T-cell (primary cell): ENCODE measurements around the gene INPP5A. TPM values are rescaled to one million over a fixed set of nuclear protein-coding genes. Genes with fewer than 3 reads are reported as not detected.

ENCODE experiments used
- ATAC-seq, 4 experiments: fragments of 200-7000 bp in 3 of 4; fragments of 150-1000 bp in 1 of 4; cut with Tn5 transposase; replicated peaks in 1 of 4; 1 replicate in 3 of 4; 2 replicates in 1 of 4; pipeline ENCODE4 v1.10.0; 2021; ENCODE audit warnings: moderate library complexity in 3 of 4, mild to moderate bottlenecking in 2 of 4, moderate number of reproducible peaks in 1 of 4
- CTCF ChIA-PET, 2 donors: fragments of 300-600 bp; sonication (Branson Sonifier 250); formaldehyde crosslinking; loops; one replicate each; lab custom pipeline; 2022; ENCODE audit warnings: antibody characterized with exemption in 2 of 2; lab: Charles Lee
- POLR2A ChIA-PET, 2 donors: fragments of 300-600 bp; sonication (Branson Sonifier 250); formaldehyde crosslinking; loops; one replicate each; lab custom pipeline; 2022; ENCODE audit warnings: antibody characterized with exemption in 2 of 2; lab: Charles Lee
- DNase-seq, 35 experiments: peaks; one replicate each; pipeline versions ENCODE4 v3.0.0 to v3.0.0-alpha.2; 2013 to 2023
- H3K27ac ChIP-seq: one replicate; pipeline ENCODE4 v1.5.1; 2013; ENCODE audit warnings: low read length
- H3K27me3 ChIP-seq, 2 experiments: replicated peaks in 1 of 2; 1 replicate in 1 of 2; 2 replicates in 1 of 2; pipeline versions ENCODE4 v1.6.1 to v1.7.0; 2013; ENCODE audit warnings: low read length in 1 of 2, mixed read lengths in 1 of 2; ENCODE audit not compliant: control insufficient read depth in 2 of 2, insufficient read depth in 2 of 2; ENCODE audit errors: extremely low read depth in 1 of 2
- H3K36me3 ChIP-seq, 2 donors: 1 replicate in 1 of 2; 2 replicates in 1 of 2; pipeline versions ENCODE4 v1.6.1 to v1.7.0; 2013; ENCODE audit warnings: low read length in 1 of 2; ENCODE audit not compliant: control insufficient read depth in 2 of 2, insufficient read depth in 1 of 2; ENCODE audit errors: extremely low read depth in 1 of 2
- H3K4me1 ChIP-seq, 2 experiments: 1 replicate in 1 of 2; 2 replicates in 1 of 2; pipeline versions ENCODE4 v1.6.1 to v1.7.0; 2013; ENCODE audit warnings: low read length in 2 of 2, mixed read lengths in 1 of 2; ENCODE audit not compliant: insufficient read depth in 2 of 2, control insufficient read depth in 1 of 2; ENCODE audit errors: extremely low read depth in 1 of 2
- H3K4me3 ChIP-seq, 2 donors: 1 replicate in 1 of 2; 2 replicates in 1 of 2; pipeline versions ENCODE4 v1.5.1 to v1.7.0; 2013; ENCODE audit warnings: mild to moderate bottlenecking in 2 of 2, low read length in 1 of 2, moderate library complexity in 1 of 2; ENCODE audit not compliant: control insufficient read depth in 1 of 2; ENCODE audit errors: extremely low read depth in 1 of 2
- H3K9me3 ChIP-seq: 2 replicates; pipeline ENCODE4 v1.7.0; 2013
- H3K27ac Mint-ChIP-seq, 2 donors: one replicate each; pipeline ENCODE4 v1.8.0; 2020 to 2021; ENCODE audit warnings: mild to moderate bottlenecking in 2 of 2, mixed read lengths in 2 of 2
- H3K27me3 Mint-ChIP-seq, 2 donors: one replicate each; pipeline ENCODE4 v1.8.0; 2021 to 2022; ENCODE audit warnings: mixed read lengths in 2 of 2
- H3K36me3 Mint-ChIP-seq: one replicate; pipeline ENCODE4 v1.8.0; 2021; ENCODE audit warnings: mixed read lengths
- H3K4me1 Mint-ChIP-seq, 3 donors: one replicate each; pipeline ENCODE4 v1.8.0; 2020 to 2022; ENCODE audit warnings: mixed read lengths in 3 of 3, mild to moderate bottlenecking in 1 of 3
- H3K4me3 Mint-ChIP-seq, 3 donors: one replicate each; pipeline ENCODE4 v1.8.0; 2020 to 2022; ENCODE audit warnings: mild to moderate bottlenecking in 3 of 3, mixed read lengths in 3 of 3, moderate library complexity in 3 of 3
- H3K9me3 Mint-ChIP-seq, 3 donors: one replicate each; pipeline ENCODE4 v1.8.0; 2020 to 2022; ENCODE audit warnings: mixed read lengths in 3 of 3
- WGBS: methylation state at CpG from one replicate; pipeline ENCODE4 v1.1.5; 2013; ENCODE audit warnings: missing lambda C conversion rate; ENCODE audit not compliant: insufficient coverage; 5-methylcytosine and 5-hydroxymethylcytosine counted together
- total RNA-seq, 35 experiments: library from RNA in 6 of 35; stranded (reverse) in 6 of 35; fragments of 120-200 nt in 1 of 35; gene quantifications; one replicate each; pipeline versions ENCODE4 v1.2.1 to v1.2.4 and lab custom pipeline; 2013 to 2026

The INPP5A gene
- total RNA-seq, 5 donors from 2014 or later (not counting 1 experiment from before 2014, with no cell fraction given), result 20.9 to 23.1 (median 22.9) TPM

- ChIA-PET CTCF (no interaction called here), POLR2A (no interaction called here)
- Mint-ChIP-seq H3K9me3 (peaks cover 0 to 2% (median 0%) of the 10 kb centered on the region in 3 donors), H3K4me1 (no peaks in the 10 kb centered on the region), H3K4me3 (no peak overlapping the region), H3K27me3 (peaks cover 0 to 3% of the 10 kb centered on the region in 2 donors), H3K36me3 (no peaks in the 10 kb centered on the region), H3K27ac (no peak overlapping the region)
- ATAC-seq, result no peak
- Histone ChIP-seq H3K27ac (no peak overlapping the region), H3K4me1 (no peaks in the 10 kb centered on the region), H3K27me3 (peaks cover 0 to 14% of the 10 kb centered on the region in 2 experiments), H3K36me3 (no peaks in the 10 kb centered on the region), H3K9me3 (no peaks in the 10 kb centered on the region), H3K4me3 (no peak overlapping the region)
- 88% methylated on average over 25 of the region's 25 CpGs for WGBS
- no peak for DNase-seq
These were observed 269.0 kb downstream of the INPP5A start for GRCh38 chr10:132806561-132807003.

DNA sequence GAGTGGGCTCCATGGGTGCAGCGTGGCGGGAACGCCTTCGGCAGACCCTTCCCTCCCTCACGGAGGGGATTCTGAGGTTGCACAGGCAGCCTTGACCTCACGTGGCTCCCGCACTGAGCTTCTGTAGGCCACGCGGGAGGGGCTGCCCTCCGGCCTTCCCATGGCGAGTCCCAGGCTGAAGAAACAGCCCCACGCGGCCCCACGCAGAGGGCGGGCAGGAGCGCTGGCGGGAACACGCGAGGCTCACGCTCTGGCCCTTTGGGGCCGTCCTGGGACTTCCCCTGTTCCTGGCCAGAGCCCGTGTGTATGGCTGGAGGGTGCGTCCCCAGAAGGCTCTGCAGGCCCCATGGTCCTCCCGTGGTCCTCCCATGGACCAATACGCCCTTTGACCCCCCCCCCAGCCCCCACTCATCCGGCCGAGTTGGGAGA lies 270.0 kb downstream of the INPP5A start:
- ATAC-seq (no peak), DNase-seq (no peak)
- H3K4me3 Mint-ChIP-seq, result no peak overlapping the region
- POLR2A ChIA-PET, result no interaction called here
- no peaks in the 10 kb centered on the region for H3K9me3 Mint-ChIP-seq
- no peaks in the 10 kb centered on the region for H3K9me3 ChIP-seq
- H3K4me1 ChIP-seq, result no peaks in the 10 kb centered on the region
- no peaks in the 10 kb centered on the region for H3K4me1 Mint-ChIP-seq
- no peaks in the 10 kb centered on the region for H3K36me3 ChIP-seq
- 88% methylated on average over 25 of the region's 27 CpGs for WGBS
- peaks cover 0 to 3% of the 10 kb centered on the region in 2 donors for H3K27me3 Mint-ChIP-seq
- H3K36me3 Mint-ChIP-seq, result no peaks in the 10 kb centered on the region
- CTCF ChIA-PET, result no interaction called here
- H3K27ac ChIP-seq, result no peak overlapping the region
- H3K4me3 ChIP-seq, result no peak overlapping the region
- peaks cover 0 to 13% of the 10 kb centered on the region in 2 experiments for H3K27me3 ChIP-seq
- H3K27ac Mint-ChIP-seq, result no peak overlapping the region

DNA sequence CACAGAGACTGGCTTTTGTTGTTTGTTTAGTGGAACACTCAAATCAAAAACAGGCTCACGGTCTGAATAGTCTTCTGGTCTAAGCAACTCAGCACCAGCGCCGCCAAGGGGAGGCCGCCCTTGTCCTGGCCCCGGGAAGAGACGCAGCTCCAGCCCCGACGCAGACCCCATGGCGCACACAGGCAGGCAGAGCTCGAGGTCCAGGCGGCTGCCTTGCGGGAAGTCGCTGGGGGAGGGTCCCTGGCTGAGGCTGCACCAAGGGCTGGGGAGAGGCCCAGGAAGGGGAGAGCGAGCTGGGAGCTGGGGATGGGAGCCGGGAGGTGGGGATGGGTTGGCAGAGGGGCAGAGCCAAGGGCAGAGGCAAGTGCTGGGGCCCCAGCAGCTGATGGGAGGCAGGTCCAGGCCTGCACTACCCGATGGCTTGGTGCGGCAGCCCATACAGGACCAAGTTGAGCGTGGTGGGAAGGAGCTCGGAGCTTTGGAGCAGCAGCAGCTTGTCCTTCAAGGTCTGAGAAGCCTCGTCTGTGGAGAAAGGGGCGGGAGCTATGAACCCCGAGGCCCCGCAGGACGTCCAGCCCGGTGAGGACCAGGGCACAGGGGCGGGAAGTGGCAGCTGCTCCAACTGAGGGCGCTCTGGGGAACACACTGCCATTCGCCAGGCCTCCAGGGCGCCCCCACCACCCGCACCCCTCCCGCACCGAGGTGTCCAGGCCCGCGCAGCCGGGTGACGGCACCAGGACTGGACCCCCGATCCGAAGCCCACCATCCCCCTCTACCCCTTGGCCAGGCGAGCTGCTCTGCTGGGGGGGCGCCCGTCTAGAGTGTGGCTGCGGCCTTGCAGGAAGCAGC lies 271.0 kb downstream of the INPP5A start:
- ChIA-PET POLR2A (no interaction called here), CTCF (no interaction called here)
- Histone ChIP-seq H3K27ac (no peak overlapping the region), H3K27me3 (peaks cover 0 to 11% of the 10 kb centered on the region in 2 experiments), H3K4me3 (no peak overlapping the region), H3K9me3 (no peaks in the 10 kb centered on the region), H3K36me3 (no peaks in the 10 kb centered on the region), H3K4me1 (no peaks in the 10 kb centered on the region)
- WGBS, result 70% methylated on average over 36 of the region's 42 CpGs
- DNase-seq (no peak), ATAC-seq (no peak)
- Mint-ChIP-seq H3K27me3 (peaks cover 0 to 3% of the 10 kb centered on the region in 2 donors), H3K4me1 (no peaks in the 10 kb centered on the region), H3K9me3 (no peaks in the 10 kb centered on the region), H3K4me3 (no peak overlapping the region), H3K36me3 (no peaks in the 10 kb centered on the region), H3K27ac (no peak overlapping the region)

DNA sequence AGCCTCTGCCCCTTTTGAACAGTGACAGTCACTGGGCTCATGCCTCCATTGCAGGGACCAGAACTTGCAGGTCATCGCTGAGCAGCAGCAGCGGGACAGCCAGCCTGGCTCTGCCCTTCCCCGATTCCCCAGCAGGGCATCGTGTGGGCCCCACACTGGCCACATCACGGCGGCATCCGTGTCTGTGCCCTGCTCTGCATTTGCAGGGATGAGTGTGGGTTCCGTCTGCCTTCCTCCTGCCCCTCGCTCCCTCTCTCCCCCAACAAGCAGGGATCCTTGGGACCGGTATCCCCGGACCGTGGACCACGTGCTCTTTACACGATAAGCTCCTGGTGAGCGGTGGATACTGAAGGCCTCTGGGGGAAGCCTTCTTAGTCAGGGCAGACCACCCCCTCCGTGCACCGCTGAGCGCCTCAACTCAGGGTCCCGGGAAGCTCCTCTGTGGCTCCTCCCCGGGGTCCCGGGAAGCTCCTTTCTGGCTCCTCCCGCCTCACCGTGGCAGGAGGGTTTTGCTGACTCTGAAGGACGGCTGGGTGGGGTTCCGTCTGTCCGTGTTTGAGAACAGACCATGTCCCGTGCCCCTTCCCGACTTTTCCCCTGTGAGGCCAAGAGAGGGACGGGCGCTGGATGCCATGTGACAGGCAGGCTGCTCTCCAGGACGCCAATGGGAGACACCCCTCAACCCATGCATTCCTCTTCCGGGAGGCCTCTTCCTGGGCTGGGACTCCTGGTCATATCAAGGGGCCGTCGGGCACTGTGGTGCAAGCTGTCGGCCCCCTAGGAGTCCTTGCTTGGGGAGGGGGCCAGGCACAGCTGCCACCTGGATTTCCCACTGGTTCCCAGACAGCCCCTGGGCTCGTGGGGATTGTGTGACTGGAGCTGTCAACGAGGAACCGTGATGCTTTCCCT lies 271.9 kb downstream of the INPP5A start:
- Mint-ChIP-seq H3K27me3 (peaks cover 0 to 3% of the 10 kb centered on the region in 2 donors), H3K36me3 (no peaks in the 10 kb centered on the region), H3K4me3 (no peak overlapping the region), H3K9me3 (no peaks in the 10 kb centered on the region), H3K4me1 (no peaks in the 10 kb centered on the region), H3K27ac (no peak overlapping the region)
- no peak for ATAC-seq
- Histone ChIP-seq H3K4me3 (no peak overlapping the region), H3K27me3 (peaks cover 0 to 15% of the 10 kb centered on the region in 2 experiments), H3K36me3 (no peaks in the 10 kb centered on the region), H3K27ac (no peak overlapping the region), H3K9me3 (no peaks in the 10 kb centered on the region), H3K4me1 (no peaks in the 10 kb centered on the region)
- CTCF ChIA-PET, result no interaction called here
- DNase-seq, result no peak
- WGBS, result 81% methylated on average over 35 of the region's 38 CpGs
- POLR2A ChIA-PET, result no interaction called here

DNA sequence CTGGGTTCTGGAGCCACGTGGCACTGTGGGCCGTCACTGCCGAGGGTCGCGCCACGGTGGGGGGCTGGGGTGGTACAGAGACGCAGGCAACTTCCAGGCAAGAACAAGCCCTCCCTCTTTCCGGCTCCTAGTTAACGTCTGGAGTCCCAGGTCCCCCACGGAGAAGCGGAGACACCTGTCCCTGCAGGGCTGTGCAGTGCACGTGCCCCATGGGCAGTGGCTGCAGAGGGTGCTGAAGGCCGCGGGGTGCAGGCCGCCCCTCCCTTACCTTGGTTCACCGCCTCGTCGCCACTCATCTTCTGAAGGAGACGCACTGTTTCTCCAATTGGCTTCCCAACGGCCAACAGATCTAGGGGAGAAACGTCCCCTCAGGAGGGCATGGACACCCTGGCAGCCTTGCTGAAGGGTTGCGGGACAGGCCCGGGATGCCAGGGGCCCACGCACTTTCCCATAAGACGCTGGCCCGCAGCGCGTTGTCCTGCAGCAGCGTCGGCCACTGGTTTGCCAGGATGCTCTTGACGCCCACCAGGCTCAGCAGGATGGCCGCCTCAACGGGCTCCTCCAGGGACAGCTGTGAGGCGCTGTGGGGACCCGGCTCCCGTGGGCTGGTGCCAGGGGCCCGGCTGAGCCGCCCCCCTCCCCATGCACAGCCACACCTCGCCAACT lies 272.7 kb downstream of the INPP5A start:
- 83% methylated on average over 37 of the region's 39 CpGs for WGBS
- no peaks in the 10 kb centered on the region for H3K4me1 ChIP-seq

More for the DNA sequence above, 272.7 kb downstream of the INPP5A start:
- DNase-seq, result no peak
- Mint-ChIP-seq H3K4me1 (no peaks in the 10 kb centered on the region), H3K36me3 (no peaks in the 10 kb centered on the region), H3K27me3 (peaks cover 1 to 3% of the 10 kb centered on the region in 2 donors), H3K27ac (no peak overlapping the region), H3K9me3 (no peaks in the 10 kb centered on the region), H3K4me3 (no peak overlapping the region)
- H3K27ac ChIP-seq, result no peak overlapping the region
- ATAC-seq, result no peak
- peaks cover 0 to 15% of the 10 kb centered on the region in 2 experiments for H3K27me3 ChIP-seq
- CTCF ChIA-PET, result no interaction called here
- H3K36me3 ChIP-seq, result no peaks in the 10 kb centered on the region
- no peak overlapping the region for H3K4me3 ChIP-seq
- POLR2A ChIA-PET, result no interaction called here
- H3K9me3 ChIP-seq, result no peaks in the 10 kb centered on the region
